Prostate gland (tissue), 2 donors: Measurements from ENCODE around the gene OR51V1. TPM values are rescaled to one million over a fixed set of nuclear protein-coding genes. Genes with fewer than 3 reads are reported as not detected.

Experiments
- DNase-seq: peaks from one replicate; pipeline ENCODE4 v3.0.0-alpha.2; 2019; ENCODE audit warnings: low spot score
- H3K27ac ChIP-seq, 2 donors: fragments of 200-600 bp; sonication (generic); 2 replicates each; pipeline ENCODE4 v1.5.1; 2017 to 2019
- H3K27me3 ChIP-seq: fragments of 200-600 bp; sonication (generic); replicated peaks from 2 replicates; pipeline ENCODE4 v1.5.1; 2019; ENCODE audit not compliant: insufficient read depth
- H3K36me3 ChIP-seq, 2 donors: fragments of 200-600 bp; sonication (generic); 1 replicate in 1 of 2; 2 replicates in 1 of 2; pipeline versions ENCODE4 v1.5.1 to v1.8.1; 2017 to 2019
- H3K4me1 ChIP-seq: fragments of 200-600 bp; sonication (generic); replicated peaks from 2 replicates; pipeline ENCODE4 v1.5.1; 2019
- H3K4me3 ChIP-seq, 2 donors: fragments of 200-600 bp; sonication (generic); 2 replicates each; pipeline ENCODE4 v1.5.1; 2017 to 2019
- H3K9me3 ChIP-seq: fragments of 200-600 bp; sonication (generic); 2 replicates; pipeline ENCODE4 v1.5.1; 2017
- CTCF ChIP-seq, 4 experiments: fragments of 200-600 bp in 2 of 4; fragments of 450-650 bp in 2 of 4; sonication (generic) in 2 of 4; IDR thresholded peaks; 1 replicate in 3 of 4; 2 replicates in 1 of 4; pipeline ENCODE4 v1.5.1; 2016 to 2019; ENCODE audit warnings: antibody characterized with exemption in 4 of 4, mild to moderate bottlenecking in 2 of 4, moderate library complexity in 2 of 4
- POLR2A ChIP-seq: fragments of 450-650 bp; IDR thresholded peaks from one replicate; pipeline ENCODE4 v1.6.1; 2016; ENCODE audit warnings: antibody characterized with exemption, mild to moderate bottlenecking
- POLR2AphosphoS5 ChIP-seq: sonication (generic); formaldehyde crosslinking; IDR thresholded peaks from one replicate; pipeline ENCODE4 v1.6.1; 2017; ENCODE audit warnings: antibody characterized with exemption
- WGBS: methylation state at CpG from one replicate; pipeline ENCODE4 v1.1.5; 2018; 5-methylcytosine and 5-hydroxymethylcytosine counted together
- intact Hi-C: fragments of 100-400 bp; cut with DNase I; formaldehyde crosslinking; loops from one replicate; pipeline ENCODE4 v1.14.2; 2022
- total RNA-seq, 2 donors: library from RNA; depleted of rRNA; stranded (reverse); fragments of >200 nt; gene quantifications; one replicate each; pipeline ENCODE4 v1.1.0, GENCODE V29; 2016

OR51V1 gene
- total RNA-seq, 2 donors from 2014 or later: not detected

DNA sequence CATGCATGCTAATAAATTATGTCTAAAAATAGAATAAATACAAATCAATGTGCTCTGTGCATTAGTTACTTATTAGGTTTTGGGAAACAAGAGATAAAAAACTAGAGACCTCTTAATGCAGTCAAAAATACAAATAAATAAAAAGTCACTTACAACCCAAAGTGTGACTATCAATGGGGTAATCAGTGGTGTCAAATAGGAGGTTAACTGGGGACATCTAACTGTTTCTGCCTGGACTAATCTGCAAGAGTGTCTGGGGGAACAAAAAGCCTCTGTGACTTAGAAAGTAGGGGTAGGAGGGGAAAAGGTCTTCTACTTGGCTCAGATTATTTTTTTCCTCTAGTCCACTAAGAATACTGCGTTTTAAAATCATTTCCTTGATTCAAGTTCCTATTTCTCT lies 27.2 kb upstream of the OR51V1 start:
- no peaks in the 10 kb centered on the region for H3K36me3 ChIP-seq
- H3K27ac ChIP-seq: no peak overlapping the region
- intact Hi-C loops: no loop called here
- no peaks in the 10 kb centered on the region for H3K4me1 ChIP-seq
- H3K27me3 ChIP-seq: no peaks in the 10 kb centered on the region
- H3K9me3 ChIP-seq: no peaks in the 10 kb centered on the region
- WGBS: 50% methylated on average over 1 of the region's 1 CpG
- H3K4me3 ChIP-seq: no peak overlapping the region
- TF ChIP-seq CTCF (IDR thresholded peaks at IDR 0.05) (no peak), POLR2A (no peak), POLR2AphosphoS5 (no peak)
- no peak for DNase-seq

DNA sequence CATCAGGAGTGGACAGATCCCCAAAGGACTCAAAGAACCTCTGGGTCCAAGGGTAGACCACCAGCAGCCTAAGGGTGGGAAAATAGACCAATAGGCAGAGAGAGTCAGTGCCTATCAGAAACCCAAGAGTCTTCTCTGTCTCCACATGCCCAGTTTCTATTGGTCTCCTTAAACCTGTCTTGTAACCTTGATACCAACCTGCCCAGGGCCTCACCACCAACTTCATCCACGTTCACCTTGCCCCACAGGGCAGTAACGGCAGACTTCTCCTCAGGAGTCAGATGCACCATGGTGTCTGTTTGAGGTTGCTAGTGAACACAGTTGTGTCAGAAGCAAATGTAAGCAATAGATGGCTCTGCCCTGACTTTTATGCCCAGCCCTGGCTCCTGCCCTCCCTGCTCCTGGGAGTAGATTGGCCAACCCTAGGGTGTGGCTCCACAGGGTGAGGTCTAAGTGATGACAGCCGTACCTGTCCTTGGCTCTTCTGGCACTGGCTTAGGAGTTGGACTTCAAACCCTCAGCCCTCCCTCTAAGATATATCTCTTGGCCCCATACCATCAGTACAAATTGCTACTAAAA lies 26.3 kb upstream of the OR51V1 start, which contains the start of gene HBB:
Gene HBB, minus strand, starts transcription at position 340 of the 579 bp plus-strand sequence. Its CDS starts 50 bp downstream, at position 290.
- H3K36me3 ChIP-seq: no peaks in the 10 kb centered on the region
- no peaks in the 10 kb centered on the region for H3K4me1 ChIP-seq
- no peaks in the 10 kb centered on the region for H3K27me3 ChIP-seq
- no peak within 1 kb of the TSS for H3K4me3 ChIP-seq
- intact Hi-C loops: no loop called here
- no peak for DNase-seq
- 82% methylated on average over 3 of the region's 3 CpGs for WGBS
- TF ChIP-seq CTCF (IDR thresholded peaks at IDR 0.05) (no peak), POLR2AphosphoS5 (no peak), POLR2A (no peak)
- no peaks in the 10 kb centered on the region for H3K9me3 ChIP-seq
- no peak within 1 kb of the TSS for H3K27ac ChIP-seq

DNA sequence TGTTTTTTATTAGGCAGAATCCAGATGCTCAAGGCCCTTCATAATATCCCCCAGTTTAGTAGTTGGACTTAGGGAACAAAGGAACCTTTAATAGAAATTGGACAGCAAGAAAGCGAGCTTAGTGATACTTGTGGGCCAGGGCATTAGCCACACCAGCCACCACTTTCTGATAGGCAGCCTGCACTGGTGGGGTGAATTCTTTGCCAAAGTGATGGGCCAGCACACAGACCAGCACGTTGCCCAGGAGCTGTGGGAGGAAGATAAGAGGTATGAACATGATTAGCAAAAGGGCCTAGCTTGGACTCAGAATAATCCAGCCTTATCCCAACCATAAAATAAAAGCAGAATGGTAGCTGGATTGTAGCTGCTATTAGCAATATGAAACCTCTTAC lies 25.0 kb upstream of the OR51V1 start:
- no peak overlapping the region for H3K27ac ChIP-seq
- H3K4me1 ChIP-seq: no peaks in the 10 kb centered on the region
- intact Hi-C loops: no loop called here
- H3K36me3 ChIP-seq: no peaks in the 10 kb centered on the region
- TF ChIP-seq POLR2A (no peak), POLR2AphosphoS5 (no peak), CTCF (IDR thresholded peaks at IDR 0.05) (no peak)
- no peak overlapping the region for H3K4me3 ChIP-seq
- no peak for DNase-seq
- H3K27me3 ChIP-seq: no peaks in the 10 kb centered on the region
- no peaks in the 10 kb centered on the region for H3K9me3 ChIP-seq
- 57% methylated on average over 2 of the region's 2 CpGs for WGBS

DNA sequence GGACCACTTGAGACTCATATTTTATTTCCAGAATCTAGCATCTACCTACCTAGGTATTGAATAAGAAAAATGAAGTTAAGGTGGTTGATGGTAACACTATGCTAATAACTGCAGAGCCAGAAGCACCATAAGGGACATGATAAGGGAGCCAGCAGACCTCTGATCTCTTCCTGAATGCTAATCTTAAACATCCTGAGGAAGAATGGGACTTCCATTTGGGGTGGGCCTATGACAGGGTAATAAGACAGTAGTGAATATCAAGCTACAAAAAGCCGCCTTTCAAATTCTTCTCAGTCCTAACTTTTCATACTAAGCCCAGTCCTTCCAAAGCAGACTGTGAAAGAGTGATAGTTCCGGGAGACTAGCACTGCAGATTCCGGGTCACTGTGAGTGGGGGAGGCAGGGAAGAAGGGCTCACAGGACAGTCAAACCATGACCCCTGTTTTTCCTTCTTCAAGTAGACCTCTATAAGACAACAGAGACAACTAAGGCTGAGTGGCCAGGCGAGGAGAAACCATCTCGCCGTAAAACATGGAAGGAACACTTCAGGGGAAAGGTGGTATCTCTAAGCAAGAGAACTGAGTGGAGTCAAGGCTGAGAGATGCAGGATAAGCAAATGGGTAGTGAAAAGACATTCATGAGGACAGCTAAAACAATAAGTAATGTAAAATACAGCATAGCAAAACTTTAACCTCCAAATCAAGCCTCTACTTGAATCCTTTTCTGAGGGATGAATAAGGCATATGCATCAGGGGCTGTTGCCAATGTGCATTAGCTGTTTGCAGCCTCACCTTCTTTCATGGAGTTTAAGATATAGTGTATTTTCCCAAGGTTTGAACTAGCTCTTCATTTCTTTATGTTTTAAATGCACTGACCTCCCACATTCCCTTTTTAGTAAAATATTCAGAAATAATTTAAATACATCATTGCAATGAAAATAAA lies 24.3 kb upstream of the OR51V1 start:
- no peak for TF ChIP-seq POLR2AphosphoS5
- TF ChIP-seq POLR2A: no peak
- TF ChIP-seq CTCF (IDR thresholded peaks at IDR 0.05): no peak
- intact Hi-C loops: no loop called here
- no peaks in the 10 kb centered on the region for H3K27me3 ChIP-seq
- no peaks in the 10 kb centered on the region for H3K9me3 ChIP-seq
- H3K4me1 ChIP-seq: no peaks in the 10 kb centered on the region
- no peak overlapping the region for H3K27ac ChIP-seq
- WGBS: 69% methylated on average over 6 of the region's 6 CpGs
- no peaks in the 10 kb centered on the region for H3K36me3 ChIP-seq
- H3K4me3 ChIP-seq: no peak overlapping the region
- no peak for DNase-seq
